T-helper 17 cell (primary cell): ENCODE results near the gene KCNQ2. TPM values are rescaled to one million over a fixed set of nuclear protein-coding genes. Genes with fewer than 3 reads are reported as not detected.

Experiments
- ATAC-seq: fragments of 150-1000 bp; cut with Tn5 transposase; 2 replicates; pipeline ENCODE4 v1.10.0; 2021; ENCODE audit warnings: mild to moderate bottlenecking, moderate library complexity
- DNase-seq, 3 donors: peaks; one replicate each; pipeline versions ENCODE4 v3.0.0 to v3.0.0-alpha.2; 2020 to 2021
- H3K9me3 ChIP-seq: one replicate; pipeline ENCODE4 v1.7.0; 2013; ENCODE audit warnings: low read length, mild to moderate bottlenecking; ENCODE audit not compliant: control insufficient read depth, poor library complexity, severe bottlenecking
- H3K27ac Mint-ChIP-seq: one replicate; pipeline ENCODE4 v1.8.0; 2022; ENCODE audit warnings: mild to moderate bottlenecking, moderate library complexity, mixed read lengths
- H3K27me3 Mint-ChIP-seq: one replicate; pipeline ENCODE4 v1.8.0; 2022; ENCODE audit warnings: mixed read lengths
- H3K36me3 Mint-ChIP-seq: one replicate; pipeline ENCODE4 v1.8.0; 2022; ENCODE audit warnings: low read depth, mixed read lengths
- H3K4me1 Mint-ChIP-seq: one replicate; pipeline ENCODE4 v1.8.0; 2022; ENCODE audit warnings: mild to moderate bottlenecking, mixed read lengths
- H3K4me3 Mint-ChIP-seq: one replicate; pipeline ENCODE4 v1.8.0; 2022; ENCODE audit warnings: mild to moderate bottlenecking, moderate library complexity, mixed read lengths
- total RNA-seq, 4 donors: library from RNA in 2 of 4; stranded (reverse) in 2 of 4; gene quantifications; one replicate each; pipeline ENCODE4 v1.2.3 and lab custom pipeline; 2022 to 2026

KCNQ2 gene
- total RNA-seq, 2 donors from 2014 or later, result not detected

DNA sequence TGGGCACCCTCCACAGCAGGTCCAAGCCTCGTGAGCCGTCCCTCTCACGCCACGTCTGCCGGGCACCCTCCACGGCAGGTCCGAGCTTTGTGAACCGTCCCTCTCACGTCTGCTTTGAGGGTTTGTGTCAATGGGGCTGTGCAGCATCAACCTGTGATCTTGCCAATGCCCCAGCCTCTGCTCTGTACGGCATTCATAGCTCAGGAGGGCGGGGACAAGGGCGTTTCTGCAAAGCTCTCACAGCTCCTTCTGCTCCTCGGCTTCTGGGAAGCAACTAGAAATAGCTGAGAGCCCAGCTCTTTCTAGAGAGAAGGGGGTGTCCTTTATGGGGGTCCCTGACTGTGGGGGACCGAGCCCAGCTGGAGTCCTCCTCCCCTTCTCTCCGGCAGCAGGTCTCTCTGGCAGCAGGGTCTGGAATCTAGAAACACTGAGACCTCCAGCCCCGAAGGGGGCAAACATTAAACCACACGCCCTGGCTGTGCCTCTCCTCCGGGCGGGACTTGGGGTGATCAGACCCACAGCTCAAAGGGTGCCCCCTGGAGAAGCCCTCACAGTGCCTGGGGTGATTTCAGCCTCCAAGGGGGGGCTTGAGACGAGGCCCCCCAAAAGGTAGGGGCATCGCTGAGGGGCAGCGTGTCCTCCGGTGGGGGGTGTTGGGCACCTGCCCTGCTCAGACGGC, 70.1 kb downstream of the KCNQ2 start:
- peaks cover 18% of the 10 kb centered on the region for H3K27me3 Mint-ChIP-seq
- no peaks in the 10 kb centered on the region for H3K9me3 ChIP-seq
- no peak overlapping the region for H3K27ac Mint-ChIP-seq
- ATAC-seq (no peak), DNase-seq (no peak)
- peak overlapping the region; percentile 21 for H3K4me3 Mint-ChIP-seq
- no peaks in the 10 kb centered on the region for H3K4me1 Mint-ChIP-seq
- H3K36me3 Mint-ChIP-seq, result no peaks in the 10 kb centered on the region

DNA sequence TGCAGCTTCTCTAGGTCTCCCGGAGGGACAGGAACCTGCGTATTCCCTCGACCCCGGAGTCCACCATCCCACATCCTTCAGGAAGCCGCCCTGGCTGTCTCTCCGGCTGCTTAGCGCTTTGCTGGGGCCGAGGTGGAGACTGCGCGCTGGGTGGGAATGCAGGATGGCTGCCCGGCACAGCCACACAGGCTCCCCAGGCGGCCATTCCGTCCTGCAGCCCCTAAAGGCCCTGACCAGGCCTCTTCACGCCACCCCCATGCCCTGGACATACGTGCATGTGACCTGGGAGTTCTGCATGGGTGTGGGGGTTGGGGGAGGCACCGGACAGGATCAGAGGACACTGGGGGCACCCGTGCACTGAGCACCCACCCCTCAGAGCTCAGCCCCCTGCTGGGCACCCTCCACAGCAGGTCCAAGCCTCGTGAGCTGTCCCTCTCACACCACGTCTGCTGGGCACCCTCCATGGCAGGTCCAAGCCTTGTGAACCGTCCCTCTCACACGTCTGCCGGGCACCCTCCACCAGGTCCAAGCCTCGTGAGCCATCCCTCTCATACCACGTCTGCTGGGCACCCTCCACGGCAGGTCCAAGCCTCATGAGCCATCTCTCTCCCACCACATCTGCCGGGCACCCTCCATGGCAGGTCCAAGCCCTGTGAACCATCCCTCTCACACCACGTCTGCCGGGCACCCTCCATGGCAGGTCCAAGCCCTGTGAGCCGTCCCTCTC, 70.9 kb downstream of the KCNQ2 start:
- H3K4me3 Mint-ChIP-seq, result no peak overlapping the region
- H3K9me3 ChIP-seq, result no peaks in the 10 kb centered on the region
- no peak for DNase-seq
- peaks cover 22% of the 10 kb centered on the region for H3K27me3 Mint-ChIP-seq
- no peak overlapping the region for H3K27ac Mint-ChIP-seq
- H3K36me3 Mint-ChIP-seq, result no peaks in the 10 kb centered on the region
- ATAC-seq, result no peak
- peaks cover 2% of the 10 kb centered on the region for H3K4me1 Mint-ChIP-seq

DNA sequence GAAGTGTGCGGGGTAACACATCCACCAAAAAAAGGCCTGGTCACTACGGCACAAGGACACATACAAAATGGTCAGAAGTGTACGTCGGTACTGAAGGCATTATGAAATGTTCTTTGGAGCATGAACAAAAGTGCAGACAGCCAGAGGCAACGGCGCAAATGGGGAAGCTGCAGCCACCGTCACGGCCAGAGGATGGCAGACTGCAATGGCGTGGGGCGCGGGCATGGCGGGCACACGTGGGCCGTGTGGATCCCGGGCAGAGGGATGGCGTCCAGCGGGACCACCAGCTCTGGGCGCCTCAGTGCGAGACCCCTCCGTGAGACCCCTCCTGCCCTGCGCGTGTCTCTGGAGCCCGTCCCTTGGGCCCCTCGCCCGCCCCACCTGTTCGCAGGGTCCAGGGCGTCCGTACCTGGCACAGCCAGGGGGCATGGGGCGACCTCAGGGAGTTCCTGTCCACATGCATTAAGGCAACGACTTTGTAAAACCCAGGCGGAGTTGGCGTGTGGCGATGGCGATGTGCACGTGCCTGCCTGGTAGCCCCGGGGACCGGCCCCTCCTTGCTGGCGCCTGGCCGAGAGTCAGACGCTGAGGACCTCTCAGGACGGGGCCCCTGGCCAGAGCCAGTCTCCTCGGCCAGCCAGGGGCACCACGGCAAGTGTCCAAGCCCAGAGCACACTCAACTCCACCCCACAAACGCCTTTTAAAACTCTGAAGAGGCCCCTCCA, 71.8 kb downstream of the KCNQ2 start:
- Mint-ChIP-seq H3K4me1 (peaks cover 2% of the 10 kb centered on the region), H3K4me3 (no peak overlapping the region), H3K27me3 (peaks cover 22% of the 10 kb centered on the region), H3K36me3 (no peaks in the 10 kb centered on the region), H3K27ac (no peak overlapping the region)
- DNase-seq (no peak), ATAC-seq (no peak)
- H3K9me3 ChIP-seq, result no peaks in the 10 kb centered on the region

DNA sequence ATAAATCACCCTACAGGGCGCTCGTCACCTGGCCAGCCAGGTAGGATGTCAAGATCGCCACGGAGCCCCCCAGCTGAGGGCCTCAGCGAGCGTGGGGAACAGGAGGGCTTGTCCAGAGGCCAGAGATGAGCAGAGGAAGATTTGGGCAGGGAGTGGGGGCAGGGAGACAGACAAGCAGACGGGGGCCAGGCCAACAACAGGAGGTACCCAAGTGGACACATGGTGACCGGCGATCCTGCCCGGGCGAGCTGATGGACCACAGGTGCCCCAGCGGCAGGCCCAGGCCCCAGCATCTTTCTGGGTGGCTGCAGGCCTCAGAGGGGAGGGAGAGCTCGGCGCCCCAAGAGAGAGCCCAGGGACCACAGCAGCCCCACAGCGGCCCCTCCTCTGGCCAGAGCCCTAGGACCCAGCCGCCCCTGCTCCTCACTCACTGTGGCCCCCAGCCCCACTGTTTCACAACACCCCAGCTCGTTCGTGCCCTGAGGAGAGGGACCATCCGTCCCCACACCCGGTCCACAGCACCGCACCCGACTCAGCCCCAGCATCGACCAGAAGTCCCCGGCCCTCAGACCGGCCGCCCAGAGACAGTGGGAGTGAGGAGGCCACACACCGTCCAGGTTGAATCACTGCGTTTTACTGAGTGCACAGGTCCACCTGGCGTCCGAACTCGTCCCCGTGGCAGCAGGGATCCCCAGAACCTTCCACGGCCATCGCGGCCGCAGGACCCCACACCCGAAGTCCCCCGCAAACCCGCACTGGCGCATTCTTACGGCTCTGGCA, 72.7 kb downstream of the KCNQ2 start:
- DNase-seq (no peak), ATAC-seq (no peak)
- Mint-ChIP-seq H3K4me3 (no peak overlapping the region), H3K27ac (no peak overlapping the region), H3K36me3 (no peaks in the 10 kb centered on the region), H3K4me1 (peaks cover 2% of the 10 kb centered on the region), H3K27me3 (peaks cover 22% of the 10 kb centered on the region)
- no peaks in the 10 kb centered on the region for H3K9me3 ChIP-seq

- H3K27ac Mint-ChIP-seq, result no peak overlapping the region
- H3K4me3 Mint-ChIP-seq, result no peak overlapping the region
- H3K4me1 Mint-ChIP-seq, result peaks cover 2% of the 10 kb centered on the region
- H3K36me3 Mint-ChIP-seq, result no peaks in the 10 kb centered on the region
- ATAC-seq (no peak), DNase-seq (no peak)
- H3K27me3 Mint-ChIP-seq, result peaks cover 21% of the 10 kb centered on the region
- H3K9me3 ChIP-seq, result no peaks in the 10 kb centered on the region
Observed at GRCh38 chr20:63398744-63399514, 73.5 kb downstream of the KCNQ2 start.

- no peak for ATAC-seq
- H3K36me3 Mint-ChIP-seq, result no peaks in the 10 kb centered on the region
- H3K9me3 ChIP-seq, result no peaks in the 10 kb centered on the region
- H3K27ac Mint-ChIP-seq, result no peak overlapping the region
- peaks cover 2% of the 10 kb centered on the region for H3K4me1 Mint-ChIP-seq
- DNase-seq, result no peak
- H3K4me3 Mint-ChIP-seq, result no peak overlapping the region
- H3K27me3 Mint-ChIP-seq, result peaks cover 17% of the 10 kb centered on the region
Observed at GRCh38 chr20:63397946-63398450, 74.5 kb downstream of the KCNQ2 start.

DNA sequence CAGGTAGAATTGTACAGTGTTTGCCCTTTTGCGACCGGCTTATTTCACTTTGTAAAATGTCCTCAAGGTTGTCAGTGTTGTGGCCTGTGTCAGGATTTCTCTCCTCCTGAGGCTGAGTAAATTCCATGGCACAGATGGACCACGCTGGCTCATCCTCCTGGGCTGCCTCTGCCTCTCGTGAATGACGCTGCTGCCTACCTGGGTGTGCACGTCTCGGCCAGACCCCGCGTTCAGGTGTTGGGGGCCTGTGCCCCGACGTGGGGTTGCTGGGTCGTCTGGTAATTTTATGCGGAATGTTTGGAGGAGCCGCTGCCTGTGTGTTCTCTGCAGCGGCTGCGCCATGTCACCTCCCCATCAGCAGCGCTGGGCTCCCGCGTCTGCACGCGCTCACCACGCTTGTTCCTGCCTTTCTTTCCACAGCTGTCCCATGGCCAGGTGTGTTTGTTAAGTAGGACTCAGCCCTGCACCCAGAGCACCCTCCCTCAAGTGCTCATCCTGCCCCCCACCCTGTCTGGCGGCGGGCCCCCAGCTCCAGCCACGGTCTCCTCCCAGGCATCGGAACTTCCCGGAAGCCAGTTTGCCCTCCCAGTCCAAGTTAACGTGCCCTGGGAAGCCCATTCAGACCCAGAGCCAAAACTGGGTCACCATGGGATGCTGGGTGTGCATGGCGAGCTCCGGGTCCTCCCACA, 75.2 kb downstream of the KCNQ2 start:
- H3K4me1 Mint-ChIP-seq, result peaks cover 2% of the 10 kb centered on the region
- H3K27me3 Mint-ChIP-seq, result peaks cover 19% of the 10 kb centered on the region
- no peak for DNase-seq
- no peaks in the 10 kb centered on the region for H3K9me3 ChIP-seq
- H3K27ac Mint-ChIP-seq, result no peak overlapping the region
- no peak overlapping the region for H3K4me3 Mint-ChIP-seq
- no peak for ATAC-seq
- H3K36me3 Mint-ChIP-seq, result no peaks in the 10 kb centered on the region

- H3K9me3 ChIP-seq, result no peaks in the 10 kb centered on the region
- H3K27ac Mint-ChIP-seq, result no peak overlapping the region
- ATAC-seq (no peak), DNase-seq (no peak)
- H3K27me3 Mint-ChIP-seq, result peaks cover 16% of the 10 kb centered on the region
- no peak overlapping the region for H3K4me3 Mint-ChIP-seq
- H3K36me3 Mint-ChIP-seq, result no peaks in the 10 kb centered on the region
- peaks cover 2% of the 10 kb centered on the region for H3K4me1 Mint-ChIP-seq
Observed at GRCh38 chr20:63396300-63396699, 76.2 kb downstream of the KCNQ2 start.

DNA sequence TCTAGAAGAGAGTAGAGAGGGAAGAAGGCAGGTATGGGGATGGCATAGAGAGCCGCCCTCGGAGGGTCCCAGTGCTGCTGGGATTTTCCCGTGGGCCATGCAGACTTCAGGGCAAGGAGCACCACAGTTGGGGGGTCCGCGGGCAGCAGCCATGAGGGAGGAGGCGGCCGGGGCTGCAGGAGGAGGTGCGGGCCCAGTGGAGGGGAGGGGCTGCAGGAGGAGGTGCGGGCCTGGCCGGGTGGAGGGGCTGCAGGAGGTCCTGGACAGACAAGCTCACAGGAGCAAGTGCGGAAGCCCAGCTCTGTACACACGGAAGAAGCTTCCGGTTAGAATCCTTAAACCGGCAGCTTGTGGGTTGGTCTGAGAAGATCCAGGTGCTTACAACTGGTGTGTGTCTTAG, 76.7 kb downstream of the KCNQ2 start:
- H3K4me1 Mint-ChIP-seq, result peaks cover 2% of the 10 kb centered on the region
- peaks cover 16% of the 10 kb centered on the region for H3K27me3 Mint-ChIP-seq
- no peak for ATAC-seq
- DNase-seq, result no peak
- H3K9me3 ChIP-seq, result no peaks in the 10 kb centered on the region
- H3K27ac Mint-ChIP-seq, result no peak overlapping the region
- no peak overlapping the region for H3K4me3 Mint-ChIP-seq
- no peaks in the 10 kb centered on the region for H3K36me3 Mint-ChIP-seq

GRCh38 chr20:63394920-63395455, 77.5 kb downstream of the KCNQ2 start:
- H3K36me3 Mint-ChIP-seq, result no peaks in the 10 kb centered on the region

DNA sequence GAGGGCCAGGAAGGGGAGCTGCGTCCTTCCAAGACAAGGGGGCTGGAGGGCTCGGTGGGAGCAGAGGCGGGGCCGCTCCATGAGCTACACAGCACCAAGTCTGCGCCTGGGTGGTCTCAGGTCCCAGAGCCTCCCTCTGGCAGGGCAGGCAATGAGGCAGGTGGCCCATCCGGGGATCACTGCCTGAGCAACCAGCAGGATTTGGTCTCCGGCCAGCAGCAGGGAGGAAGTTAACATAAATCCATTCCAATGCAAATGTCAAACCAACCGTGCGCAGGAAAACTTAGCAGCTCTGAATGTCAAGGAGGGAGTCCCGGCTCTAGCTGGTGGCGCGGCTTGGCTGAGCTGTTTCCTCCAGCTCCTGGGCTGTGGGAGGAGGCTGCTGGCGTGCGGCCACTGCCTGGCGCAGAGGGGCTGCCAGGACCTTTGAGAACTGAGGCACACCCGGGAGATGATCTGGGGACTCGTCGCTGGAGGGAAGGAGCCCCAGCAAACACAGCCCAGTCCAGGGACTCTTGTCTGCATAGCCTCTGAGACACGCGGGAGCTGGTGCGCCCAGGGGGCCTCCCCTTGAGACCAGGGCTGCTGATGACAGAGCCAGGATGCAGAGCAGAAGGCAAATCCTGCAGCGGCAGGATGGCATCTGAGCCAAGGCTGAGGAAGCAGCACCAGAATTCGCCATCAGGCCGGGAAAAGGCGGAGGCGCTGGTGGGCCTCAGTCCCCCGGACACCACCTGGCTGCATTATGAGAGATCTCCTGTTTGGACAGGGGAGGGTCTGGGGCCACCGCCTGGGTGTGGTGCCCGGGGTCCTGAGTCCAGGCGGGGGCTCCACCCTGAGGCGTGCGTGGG, 78.2 kb downstream of the KCNQ2 start:
- ATAC-seq (no peak), DNase-seq (no peak)
- Mint-ChIP-seq H3K27ac (no peak overlapping the region), H3K4me3 (no peak overlapping the region), H3K27me3 (peaks cover 16% of the 10 kb centered on the region), H3K4me1 (peaks cover 2% of the 10 kb centered on the region), H3K36me3 (no peaks in the 10 kb centered on the region)
- H3K9me3 ChIP-seq, result no peaks in the 10 kb centered on the region

More at GRCh38 chr20:63394920-63395455, 77.5 kb downstream of the KCNQ2 start:
- Mint-ChIP-seq H3K4me3 (no peak overlapping the region), H3K27ac (no peak overlapping the region), H3K4me1 (peaks cover 2% of the 10 kb centered on the region), H3K27me3 (peaks cover 16% of the 10 kb centered on the region)
- DNase-seq (no peak), ATAC-seq (no peak)
- H3K9me3 ChIP-seq, result no peaks in the 10 kb centered on the region
